AG08396 (cell line): Measurements from ENCODE around the gene PCDHGC5.

Experiments used
- DNase-seq: peaks from one replicate; pipeline ENCODE4 v3.0.0; 2012; ENCODE audit warnings: low spot score, mixed read lengths

PCDHGC5 gene

DNA sequence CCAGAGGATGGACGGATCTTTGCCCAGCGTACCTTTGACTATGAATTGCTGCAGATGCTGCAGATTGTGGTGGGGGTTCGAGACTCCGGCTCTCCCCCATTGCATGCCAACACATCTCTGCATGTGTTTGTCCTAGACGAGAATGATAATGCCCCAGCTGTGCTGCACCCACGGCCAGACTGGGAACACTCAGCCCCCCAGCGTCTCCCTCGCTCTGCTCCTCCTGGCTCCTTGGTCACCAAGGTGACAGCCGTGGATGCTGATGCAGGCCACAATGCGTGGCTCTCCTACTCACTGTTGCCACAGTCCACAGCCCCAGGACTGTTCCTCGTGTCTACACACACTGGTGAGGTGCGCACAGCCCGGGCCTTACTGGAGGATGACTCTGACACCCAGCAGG lies 1.9 kb downstream of the PCDHGC5 start:
- no peak for DNase-seq

DNA sequence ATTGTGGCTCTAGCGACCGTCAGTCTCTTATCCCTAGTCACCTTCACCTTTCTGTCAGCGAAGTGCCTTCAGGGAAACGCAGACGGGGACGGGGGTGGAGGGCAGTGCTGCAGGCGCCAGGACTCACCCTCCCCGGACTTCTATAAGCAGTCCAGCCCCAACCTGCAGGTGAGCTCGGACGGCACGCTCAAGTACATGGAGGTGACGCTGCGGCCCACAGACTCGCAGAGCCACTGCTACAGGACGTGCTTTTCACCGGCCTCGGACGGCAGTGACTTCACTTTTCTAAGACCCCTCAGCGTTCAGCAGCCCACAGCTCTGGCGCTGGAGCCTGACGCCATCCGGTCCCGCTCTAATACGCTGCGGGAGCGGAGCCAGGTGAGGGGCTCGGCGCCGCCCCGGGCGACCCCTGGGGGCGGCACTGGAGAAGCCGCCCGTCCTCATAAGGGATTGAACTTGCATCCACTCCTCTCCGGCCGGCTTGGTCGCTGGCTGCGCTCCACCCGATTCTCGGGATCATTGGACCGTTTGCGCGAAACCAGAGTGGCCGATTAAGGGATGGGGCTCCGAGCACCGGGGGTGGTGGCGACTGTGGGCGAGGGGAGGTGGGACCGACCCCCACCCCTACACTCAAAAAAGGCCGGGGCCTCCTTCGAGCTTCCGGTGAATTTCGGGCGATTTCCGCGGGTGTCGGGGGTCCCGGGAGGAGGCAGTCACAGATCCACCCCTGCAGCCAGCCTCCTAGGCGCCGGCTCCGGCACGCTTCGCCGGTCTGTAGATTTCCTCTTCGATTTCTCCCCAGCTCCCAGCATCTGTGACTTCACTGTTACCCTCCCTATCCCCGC lies 2.7 kb downstream of the PCDHGC5 start:
- DNase-seq: no peak

DNA sequence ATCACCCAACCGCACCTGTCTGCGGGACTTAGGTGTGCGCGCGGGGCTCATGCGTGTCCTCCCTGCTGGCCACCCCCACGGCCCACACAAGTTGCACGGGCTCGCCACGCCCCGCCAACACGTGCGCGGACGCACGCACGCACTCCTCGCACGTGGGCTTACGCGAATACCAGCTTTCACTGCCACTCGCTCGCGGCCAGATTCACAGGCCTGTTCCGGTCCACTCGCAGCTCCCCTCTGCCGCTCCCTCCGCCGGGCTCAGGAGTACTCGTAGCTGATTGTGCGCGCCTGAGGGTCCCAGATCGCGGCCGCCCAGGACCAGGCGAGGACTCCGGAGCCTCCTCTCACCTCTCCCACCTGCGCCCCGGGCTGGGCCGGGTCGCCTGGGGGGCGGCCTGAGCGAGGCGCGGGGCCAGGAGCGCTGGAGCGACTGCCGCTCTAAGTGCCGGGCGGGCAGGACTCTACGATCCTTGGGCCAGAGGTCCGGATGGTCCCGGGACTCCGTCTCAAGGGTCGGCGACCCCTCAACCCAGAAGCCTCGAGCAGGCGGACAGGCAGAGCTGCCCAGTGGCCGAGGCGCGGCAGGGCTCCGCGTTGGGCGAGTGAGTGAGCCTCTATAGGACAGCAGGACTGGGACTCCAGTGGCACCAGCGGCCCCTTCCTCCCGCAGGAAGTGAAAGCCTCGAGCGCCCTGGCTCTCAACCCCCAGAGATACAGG lies 3.4 kb downstream of the PCDHGC5 start:
- DNase-seq: no peak

DNA sequence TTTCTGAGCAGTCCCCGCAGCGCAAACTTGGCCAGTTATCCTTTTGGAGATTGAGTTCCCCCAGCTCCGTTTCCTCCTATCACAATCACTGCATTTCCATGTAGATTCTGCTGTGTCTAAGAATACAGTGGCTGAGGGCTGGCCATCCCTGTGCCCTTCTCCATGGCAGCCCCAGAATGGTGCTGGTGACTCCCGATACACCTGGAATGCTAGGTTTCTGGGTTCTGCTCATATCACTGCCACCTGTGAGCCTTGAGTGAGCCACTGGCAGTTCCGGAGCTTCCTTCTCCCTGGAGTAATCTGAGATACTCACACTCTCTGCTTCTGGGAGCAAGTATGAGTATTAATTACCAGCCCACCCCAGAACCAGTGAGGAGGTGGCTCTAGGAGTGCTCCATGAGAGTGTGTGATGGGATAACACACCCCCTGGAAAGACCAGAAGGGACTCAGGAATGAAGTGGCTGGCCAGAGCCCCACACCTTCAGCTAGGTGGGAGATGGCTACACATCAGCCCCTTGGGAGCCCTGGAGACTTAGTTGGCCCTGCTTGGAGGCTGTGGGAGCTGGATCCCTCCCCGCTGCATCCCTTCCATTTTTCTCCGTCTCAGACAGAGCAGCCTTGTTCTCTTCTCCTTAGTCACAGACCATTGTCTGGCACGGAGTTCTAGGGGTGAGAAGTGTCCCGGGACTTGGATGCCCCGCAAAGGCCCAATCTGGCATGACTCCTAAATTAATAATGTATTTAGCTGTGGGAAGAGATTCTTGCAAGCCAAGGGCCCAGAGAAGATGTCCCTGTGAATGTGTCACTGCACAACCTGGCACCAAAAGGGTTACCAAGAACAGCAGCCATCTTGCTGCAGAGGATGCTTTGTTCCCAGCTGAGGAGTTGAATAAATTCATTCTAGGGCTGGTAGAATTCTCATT lies 4.9 kb downstream of the PCDHGC5 start:
- peak; percentile 65 for DNase-seq

DNA sequence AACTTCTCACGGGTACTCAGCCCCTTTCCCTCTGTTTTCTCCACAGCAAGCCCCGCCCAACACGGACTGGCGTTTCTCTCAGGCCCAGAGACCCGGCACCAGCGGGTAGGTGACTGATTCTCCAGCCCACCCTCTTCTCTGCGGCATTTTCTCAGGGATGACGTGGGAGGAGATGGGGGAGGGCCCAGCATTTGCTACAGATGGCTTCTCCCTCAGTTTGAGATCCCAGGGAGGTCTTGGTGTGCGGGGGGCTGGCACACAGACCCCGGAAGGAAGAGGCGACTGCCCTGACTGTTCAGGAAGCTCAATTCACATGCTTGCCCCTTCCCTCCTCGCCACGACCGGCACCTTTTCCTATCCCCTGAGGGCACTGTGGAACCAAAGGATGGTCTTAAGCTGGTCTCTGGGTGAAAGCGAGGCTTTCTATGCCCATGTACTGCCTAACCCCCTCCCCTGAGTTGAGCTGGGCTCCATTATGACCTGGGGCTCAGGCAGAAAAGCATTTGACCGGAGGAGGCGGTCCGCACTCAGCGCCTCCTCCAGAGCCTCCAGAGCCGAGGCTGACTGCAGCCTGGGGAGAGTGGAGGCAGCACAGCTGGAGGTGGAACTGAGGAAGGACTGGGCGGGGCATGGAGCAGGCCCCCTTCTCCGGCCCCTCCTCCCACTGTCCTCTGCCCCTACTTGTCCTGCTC lies 6.0 kb downstream of the PCDHGC5 start:
- DNase-seq: no peak

DNA sequence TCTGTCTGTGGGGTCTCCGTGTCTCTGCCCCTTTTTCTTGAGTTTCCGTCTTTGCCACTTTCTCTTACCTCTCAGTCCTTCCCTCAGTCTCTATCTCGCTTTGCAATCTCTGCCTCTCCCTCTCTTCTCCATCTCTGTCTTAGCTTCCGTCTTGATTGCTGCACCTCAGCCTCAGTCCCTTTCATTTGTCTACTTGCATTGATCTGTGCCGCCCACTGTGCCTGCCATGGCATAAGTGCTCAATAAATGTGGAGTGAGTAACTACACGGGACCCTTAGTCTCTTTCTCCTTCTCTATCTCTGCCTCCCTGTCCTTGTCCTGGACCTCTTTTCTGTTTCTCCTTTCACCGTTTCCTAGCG lies 6.6 kb downstream of the PCDHGC5 start:
- DNase-seq: no peak

DNA sequence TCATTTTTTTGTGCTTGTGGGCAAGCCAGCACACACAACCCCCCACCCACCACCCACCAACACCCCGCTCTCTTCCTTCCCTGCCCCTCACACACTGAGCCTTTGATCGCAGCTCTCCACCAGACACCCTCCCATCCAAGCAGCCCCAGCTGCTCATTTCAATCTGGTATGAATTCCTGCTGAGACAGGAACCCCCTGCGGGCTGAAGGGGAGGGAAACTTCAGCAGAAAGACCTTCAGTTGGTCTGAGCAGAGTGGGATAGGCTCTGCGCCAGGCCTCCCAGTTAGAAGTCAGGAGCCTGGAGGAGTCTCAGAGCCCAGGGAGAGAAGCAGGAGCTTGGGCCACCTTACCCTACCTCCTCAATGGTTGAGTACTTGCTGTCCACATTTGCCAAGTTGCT lies 7.2 kb downstream of the PCDHGC5 start:
- DNase-seq: no peak

DNA sequence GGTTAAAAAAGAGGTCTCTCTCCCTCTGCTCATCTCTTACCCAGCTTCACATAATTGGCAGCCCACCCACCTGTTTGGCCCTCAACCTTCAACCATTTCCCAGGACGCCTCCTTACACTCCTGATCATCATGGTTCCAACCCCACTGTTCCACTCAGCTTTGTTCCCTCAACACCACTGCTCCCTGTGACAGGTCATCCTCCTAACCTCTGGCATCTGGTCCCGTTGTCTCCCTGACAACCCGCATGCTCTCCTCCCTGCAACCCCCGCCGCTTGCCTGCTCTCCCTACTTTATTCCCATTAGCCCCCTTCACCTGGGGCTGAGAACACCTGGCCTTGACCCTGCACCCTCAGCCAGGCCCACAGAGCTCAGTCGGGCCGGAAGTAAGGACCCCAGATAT lies 12.9 kb downstream of the PCDHGC5 start:
- no peak for DNase-seq

DNA sequence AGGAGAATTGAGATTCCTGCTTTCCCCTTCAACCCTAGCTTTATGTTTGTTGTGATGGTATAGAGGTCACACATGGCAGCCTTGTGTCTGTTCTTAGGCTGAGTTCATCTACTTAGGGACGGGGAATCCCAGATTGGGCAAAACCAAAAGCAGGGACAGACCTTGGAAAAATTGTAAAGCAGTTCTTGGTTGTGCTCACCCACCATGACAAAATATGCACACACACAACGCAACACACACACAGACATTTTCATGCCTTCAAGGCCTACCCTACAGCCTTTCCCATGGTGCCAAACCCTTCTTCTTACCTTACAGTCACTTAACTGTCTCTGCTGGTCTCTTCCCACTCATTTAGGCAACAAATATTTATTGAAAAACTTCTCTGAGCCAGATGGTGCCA lies 14.8 kb downstream of the PCDHGC5 start:
- no peak for DNase-seq

DNA sequence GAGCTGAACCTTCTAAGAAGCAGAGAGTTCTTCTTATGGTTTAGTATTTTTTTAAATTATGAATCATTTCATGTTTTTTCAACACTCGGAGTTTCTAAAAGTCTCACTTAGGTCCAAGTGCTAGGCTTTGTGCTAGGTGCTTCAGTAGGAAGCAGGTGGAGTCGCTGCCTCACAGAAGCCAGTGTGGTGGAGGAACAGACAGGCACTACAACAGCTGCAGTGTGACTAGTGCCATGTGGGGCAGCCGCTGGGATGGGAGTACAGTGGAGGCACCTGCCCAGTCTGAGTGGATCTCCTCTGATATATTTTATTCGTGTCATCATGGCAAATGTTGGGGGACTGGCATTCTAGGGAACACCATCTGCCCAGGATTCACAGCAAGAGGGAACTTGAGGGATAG lies 15.3 kb downstream of the PCDHGC5 start:
- no peak for DNase-seq

DNA sequence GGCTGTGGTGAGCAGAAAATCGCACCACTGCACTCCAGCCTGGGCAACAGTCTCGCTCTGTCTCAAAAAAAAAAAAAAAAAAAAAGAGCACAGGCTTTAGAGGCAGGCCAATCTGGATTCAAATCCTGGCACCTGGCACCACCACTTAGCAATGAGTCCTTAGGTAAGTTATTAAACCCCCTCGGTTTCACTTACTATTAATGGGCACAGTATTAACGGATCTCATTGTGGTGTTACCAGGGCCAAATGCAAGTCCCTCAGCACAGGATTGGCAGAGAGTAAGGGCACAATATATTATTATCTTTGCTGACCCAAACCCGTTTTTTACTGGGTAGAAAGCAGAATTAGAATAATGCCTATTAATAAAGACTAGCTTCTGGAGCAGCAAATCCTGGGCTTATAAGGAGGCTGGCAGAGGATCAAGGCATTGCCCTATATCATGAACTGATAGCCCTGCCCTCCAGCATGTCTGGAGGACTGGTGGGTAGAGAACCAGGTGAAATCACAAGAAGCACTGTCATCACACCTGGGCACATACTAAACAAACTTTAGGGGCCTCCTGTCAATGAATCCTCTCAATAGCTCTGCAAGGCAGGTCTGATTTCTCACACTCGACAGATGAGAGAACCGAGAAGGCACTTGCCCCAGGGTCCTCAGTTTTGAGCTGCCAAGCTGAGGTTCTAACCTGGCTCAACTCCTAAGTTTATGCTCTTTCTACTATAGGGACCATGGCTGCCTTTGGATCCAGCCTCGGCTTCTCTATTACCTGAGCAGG lies 17.7 kb downstream of the PCDHGC5 start:
- DNase-seq: no peak

DNA sequence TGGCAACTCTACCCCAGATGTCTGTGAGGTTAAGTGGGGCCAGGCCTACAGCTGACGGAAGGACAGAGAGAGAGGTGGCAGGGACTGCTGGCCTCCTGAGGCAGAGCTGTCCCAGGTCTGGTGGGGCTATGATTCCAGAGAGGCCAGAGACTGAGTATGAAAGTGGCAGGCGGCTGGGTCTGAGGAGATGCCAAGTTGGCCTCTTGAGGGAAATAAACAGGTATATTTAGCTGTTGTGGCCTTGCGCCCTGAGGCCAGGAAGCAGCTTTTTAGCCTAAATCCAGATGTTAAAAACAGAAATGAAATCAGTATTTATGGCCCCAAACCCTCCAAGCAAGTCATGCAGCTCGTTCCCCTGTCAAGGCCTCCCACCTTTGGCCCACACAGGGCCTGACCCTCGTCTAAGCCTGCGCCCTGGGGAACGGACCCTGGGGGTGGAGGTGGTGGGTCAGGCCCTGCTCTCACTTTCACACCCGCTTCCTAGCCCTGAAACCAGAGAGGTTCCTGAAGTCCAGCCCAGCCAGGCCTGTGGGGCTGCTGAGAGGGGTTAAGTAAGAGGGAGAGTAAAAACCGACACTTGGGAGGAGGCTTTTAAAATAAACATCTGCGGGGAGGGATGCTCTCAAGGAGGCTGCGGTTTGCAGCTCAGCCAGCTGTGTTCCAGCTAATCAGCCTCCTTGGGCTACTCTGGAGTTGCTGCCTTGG lies 18.7 kb downstream of the PCDHGC5 start:
- DNase-seq: peak; percentile 83

DNA sequence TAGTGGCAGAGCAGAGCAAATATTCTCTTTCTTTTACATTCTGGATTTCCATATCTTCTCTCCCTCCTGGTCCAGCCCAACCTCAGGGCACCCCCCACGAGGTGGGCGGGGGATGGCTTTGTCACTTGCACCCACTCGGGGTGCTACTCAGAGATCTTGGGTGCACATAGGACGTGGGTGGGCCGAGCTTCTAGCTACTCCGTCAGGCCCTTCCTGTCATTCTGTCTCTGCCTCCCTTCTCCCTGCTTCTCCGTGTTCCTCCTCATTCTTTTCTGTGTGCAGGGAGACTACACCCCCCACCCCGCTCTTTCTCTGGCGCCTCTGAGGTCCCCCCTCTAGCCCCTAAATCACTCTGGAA lies 19.5 kb downstream of the PCDHGC5 start:
- DNase-seq: no peak

DNA sequence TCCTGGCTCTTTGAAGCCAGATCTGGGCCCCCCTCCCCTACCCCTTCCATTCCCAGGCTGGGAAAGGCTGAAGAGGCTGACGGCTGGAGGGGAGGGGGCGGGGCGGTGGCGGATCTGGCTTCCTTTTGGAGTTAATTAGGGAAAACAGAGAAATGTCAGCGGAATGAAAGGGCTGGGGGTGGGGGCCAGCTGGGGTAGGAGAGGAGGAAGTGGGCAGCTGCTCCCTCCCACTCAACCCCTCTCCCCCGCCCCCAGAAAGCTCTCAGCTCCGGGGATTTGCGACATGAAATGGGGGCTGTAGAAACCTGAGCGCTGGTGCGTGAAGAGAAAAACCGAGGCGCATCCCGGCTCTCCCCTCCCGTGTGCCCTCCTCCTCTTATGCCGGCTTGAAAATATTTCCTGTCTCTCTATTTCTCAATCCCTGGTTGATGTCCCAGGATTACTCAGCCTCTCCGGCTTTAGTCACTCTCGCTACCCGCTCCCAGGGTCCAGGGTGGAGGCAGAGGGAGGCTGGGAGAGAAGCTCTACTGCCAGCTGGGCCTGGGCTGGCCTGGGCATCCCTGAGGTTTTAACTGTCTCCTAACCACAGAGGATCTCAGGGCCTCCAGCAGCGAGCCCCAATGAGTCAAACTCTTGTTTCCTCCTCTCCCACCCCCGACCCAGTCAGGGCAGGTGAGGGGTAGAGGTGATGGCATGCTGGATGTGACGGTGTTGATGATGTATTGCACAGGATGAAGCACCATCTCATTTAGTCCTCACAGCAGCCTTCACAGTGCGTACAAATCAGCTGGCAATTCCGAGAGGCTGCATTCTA lies 20.1 kb downstream of the PCDHGC5 start:
- peak; percentile 90 for DNase-seq

DNA sequence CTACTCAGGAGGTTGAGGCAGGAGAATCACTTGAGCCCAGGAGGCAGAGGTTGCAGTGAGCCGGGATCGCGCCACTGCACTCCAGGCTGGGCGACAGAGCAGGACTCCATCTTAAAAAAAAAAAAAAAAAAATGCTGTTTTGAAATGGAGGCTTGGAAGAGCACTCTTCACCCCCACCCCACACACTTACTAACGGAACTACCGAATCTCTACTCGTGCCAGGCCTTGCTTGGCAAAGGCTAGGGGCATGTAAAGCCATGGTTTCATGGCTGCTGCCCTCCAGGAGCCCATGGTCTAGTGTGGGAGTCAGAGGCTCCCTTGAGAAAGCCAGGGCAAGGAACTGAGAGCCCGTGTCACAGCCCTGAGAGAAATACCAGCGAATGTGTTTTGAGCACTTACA lies 21.3 kb downstream of the PCDHGC5 start:
- DNase-seq: no peak

DNA sequence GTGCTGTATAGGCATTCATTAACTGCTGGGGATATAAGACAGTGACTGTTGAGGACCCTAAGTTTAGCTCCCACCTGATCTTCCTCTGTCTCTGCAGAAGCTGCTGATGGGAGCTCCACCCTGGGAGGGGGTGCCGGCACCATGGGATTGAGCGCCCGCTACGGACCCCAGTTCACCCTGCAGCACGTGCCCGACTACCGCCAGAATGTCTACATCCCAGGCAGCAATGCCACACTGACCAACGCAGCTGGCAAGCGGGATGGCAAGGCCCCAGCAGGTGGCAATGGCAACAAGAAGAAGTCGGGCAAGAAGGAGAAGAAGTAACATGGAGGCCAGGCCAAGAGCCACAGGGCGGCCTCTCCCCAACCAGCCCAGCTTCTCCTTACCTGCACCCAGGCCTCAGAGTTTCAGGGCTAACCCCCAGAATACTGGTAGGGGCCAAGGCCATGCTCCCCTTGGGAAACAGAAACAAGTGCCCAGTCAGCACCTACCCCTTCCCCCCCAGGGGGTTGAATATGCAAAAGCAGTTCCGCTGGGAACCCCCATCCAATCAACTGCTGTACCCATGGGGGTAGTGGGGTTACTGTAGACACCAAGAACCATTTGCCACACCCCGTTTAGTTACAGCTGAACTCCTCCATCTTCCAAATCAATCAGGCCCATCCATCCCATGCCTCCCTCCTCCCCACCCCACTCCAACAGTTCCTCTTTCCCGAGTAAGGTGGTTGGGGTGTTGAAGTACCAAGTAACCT lies 22.1 kb downstream of the PCDHGC5 start:
- no peak for DNase-seq

DNA sequence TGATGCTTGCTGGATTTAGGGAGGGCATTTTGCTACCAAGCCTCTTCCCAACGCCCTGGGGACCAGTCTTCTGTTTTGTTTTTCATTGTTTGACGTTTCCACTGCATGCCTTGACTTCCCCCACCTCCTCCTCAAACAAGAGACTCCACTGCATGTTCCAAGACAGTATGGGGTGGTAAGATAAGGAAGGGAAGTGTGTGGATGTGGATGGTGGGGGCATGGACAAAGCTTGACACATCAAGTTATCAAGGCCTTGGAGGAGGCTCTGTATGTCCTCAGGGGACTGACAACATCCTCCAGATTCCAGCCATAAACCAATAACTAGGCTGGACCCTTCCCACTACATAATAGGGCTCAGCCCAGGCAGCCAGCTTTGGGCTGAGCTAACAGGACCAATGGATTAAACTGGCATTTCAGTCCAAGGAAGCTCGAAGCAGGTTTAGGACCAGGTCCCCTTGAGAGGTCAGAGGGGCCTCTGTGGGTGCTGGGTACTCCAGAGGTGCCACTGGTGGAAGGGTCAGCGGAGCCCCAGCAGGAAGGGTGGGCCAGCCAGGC lies 23.0 kb downstream of the PCDHGC5 start:
- DNase-seq: no peak

DNA sequence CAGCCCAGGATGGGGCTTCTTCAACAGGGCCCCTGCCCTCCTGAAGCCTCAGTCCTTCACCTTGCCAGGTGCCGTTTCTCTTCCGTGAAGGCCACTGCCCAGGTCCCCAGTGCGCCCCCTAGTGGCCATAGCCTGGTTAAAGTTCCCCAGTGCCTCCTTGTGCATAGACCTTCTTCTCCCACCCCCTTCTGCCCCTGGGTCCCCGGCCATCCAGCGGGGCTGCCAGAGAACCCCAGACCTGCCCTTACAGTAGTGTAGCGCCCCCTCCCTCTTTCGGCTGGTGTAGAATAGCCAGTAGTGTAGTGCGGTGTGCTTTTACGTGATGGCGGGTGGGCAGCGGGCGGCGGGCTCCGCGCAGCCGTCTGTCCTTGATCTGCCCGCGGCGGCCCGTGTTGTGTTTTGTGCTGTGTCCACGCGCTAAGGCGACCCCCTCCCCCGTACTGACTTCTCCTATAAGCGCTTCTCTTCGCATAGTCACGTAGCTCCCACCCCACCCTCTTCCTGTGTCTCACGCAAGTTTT lies 23.6 kb downstream of the PCDHGC5 start:
- peak; percentile 55 for DNase-seq
